Keratinocyte (primary cell): Measurements from ENCODE around the gene MUC15. TPM values are rescaled to one million over a fixed set of nuclear protein-coding genes. Genes with fewer than 3 reads are reported as not detected.

Source experiments
- DNase-seq: peaks from one replicate; pipeline ENCODE4 v3.0.0-alpha.2; 2011; ENCODE audit warnings: low read depth, missing footprints, low spot score
- FAIRE-seq: peaks from 2 replicates; lab custom pipeline; 2011; peaks lifted over from hg19 to GRCh38; lab: Jason Lieb, UNC
- H2AFZ ChIP-seq: 2 replicates; pipeline ENCODE4 v1.6.0; 2012; ENCODE audit warnings: low read length, control low read depth, inconsistent platforms; ENCODE audit not compliant: control insufficient read depth
- H3K27ac ChIP-seq: 2 replicates; pipeline ENCODE4 v1.5.1; 2011; ENCODE audit warnings: low read length; ENCODE audit not compliant: control insufficient read depth, insufficient read depth
- H3K27me3 ChIP-seq: 3 replicates; pipeline ENCODE4 v1.6.0; 2011; ENCODE audit warnings: low read length; ENCODE audit not compliant: control insufficient read depth, insufficient read depth; ENCODE audit errors: extremely low read depth
- H3K36me3 ChIP-seq, 2 experiments: 2 replicates in 1 of 2; 3 replicates in 1 of 2; pipeline ENCODE4 v1.5.1; 2011; ENCODE audit warnings: low read length in 2 of 2, mild to moderate bottlenecking in 1 of 2; ENCODE audit not compliant: control insufficient read depth in 2 of 2, insufficient read depth in 2 of 2; ENCODE audit errors: extremely low read depth in 1 of 2
- H3K4me1 ChIP-seq: 3 replicates; pipeline ENCODE4 v1.5.1; 2011; ENCODE audit warnings: low read length; ENCODE audit not compliant: control insufficient read depth, insufficient read depth; ENCODE audit errors: extremely low read depth
- H3K4me2 ChIP-seq: 3 replicates; pipeline ENCODE4 v1.6.0; 2011; ENCODE audit warnings: low read depth, low read length; ENCODE audit not compliant: control insufficient read depth, insufficient read depth; ENCODE audit errors: extremely low read depth
- H3K4me3 ChIP-seq, 3 experiments: fragments of 200-600 bp in 1 of 3; sonication (generic) in 1 of 3; 2 replicates in 2 of 3; 3 replicates in 1 of 3; pipeline ENCODE4 v1.5.1; 2011 to 2016; ENCODE audit warnings: low read length in 3 of 3, mild to moderate bottlenecking in 3 of 3, control low read depth in 2 of 3, inconsistent platforms in 1 of 3, low read depth in 1 of 3, mixed read lengths in 1 of 3, mixed run types in 1 of 3, moderate library complexity in 1 of 3; ENCODE audit not compliant: control insufficient read depth in 2 of 3, insufficient read depth in 2 of 3; ENCODE audit errors: extremely low read depth in 1 of 3
- H3K79me2 ChIP-seq: 2 replicates; pipeline ENCODE4 v1.6.0; 2012; ENCODE audit warnings: low read length; ENCODE audit not compliant: control insufficient read depth, insufficient read depth
- H3K9ac ChIP-seq: 3 replicates; pipeline ENCODE4 v1.6.0; 2011; ENCODE audit warnings: low read length; ENCODE audit not compliant: control insufficient read depth, insufficient read depth; ENCODE audit errors: extremely low read depth
- H3K9me1 ChIP-seq: 3 replicates; pipeline ENCODE4 v1.6.0; 2011; ENCODE audit warnings: low read length; ENCODE audit not compliant: control insufficient read depth, insufficient read depth; ENCODE audit errors: extremely low read depth
- H3K9me3 ChIP-seq: 2 replicates; pipeline ENCODE4 v1.5.1; 2012; ENCODE audit warnings: low read depth, low read length; ENCODE audit not compliant: control insufficient read depth
- H4K20me1 ChIP-seq: 3 replicates; pipeline ENCODE4 v1.6.0; 2011; ENCODE audit warnings: low read length; ENCODE audit not compliant: control insufficient read depth, insufficient read depth; ENCODE audit errors: extremely low read depth
- EZH2 ChIP-seq: IDR thresholded peaks from one replicate; pipeline ENCODE4 v1.6.1; 2012; ENCODE audit warnings: inconsistent platforms, mild to moderate bottlenecking, low read length, moderate library complexity
- dilution Hi-C: fragments of 300-500 bp; cut with MboI; formaldehyde crosslinking; loops from one replicate; pipeline ENCODE4 v1.7.0; 2020; ENCODE audit warnings: low sequenced_read_pairs; ENCODE audit not compliant: extremely low pct_ligation_motif_present
- polyA minus RNA-seq, 3 experiments: library from RNA; depleted of rRNA, polyadenylated mRNA; stranded (reverse); fragments of >200 nt; gene quantifications; 1 replicate in 1 of 3; 2 replicates in 1 of 3; 3 replicates in 1 of 3; pipeline ENCODE4 v1.2.3, GENCODE V29; 2011
- polyA plus RNA-seq, 5 experiments: library from polyadenylated mRNA; depleted of rRNA in 3 of 5; stranded (reverse) in 3 of 5; stranded (forward) in 1 of 5; unstranded in 1 of 5; fragments of >200 nt; gene quantifications; 1 replicate in 1 of 5; 2 replicates in 3 of 5; 3 replicates in 1 of 5; pipeline versions ENCODE4 v1.2.1 to v1.2.3, GENCODE V29; 2011 to 2012; ENCODE audit warnings: missing spikeins in 2 of 5, low read depth in 1 of 5, low replicate concordance in 1 of 5
- TF ChIP-seq, protein P1 (sequence below), 3 experiments: IDR thresholded peaks in 1 of 3; conservative IDR thresholded peaks in 1 of 3; optimal IDR thresholded peaks in 1 of 3; 2 replicates in 2 of 3; 3 replicates in 1 of 3; pipeline versions ENCODE3 to v1.5.1; 2011; ENCODE audit warnings: low read length in 3 of 3, mild to moderate bottlenecking in 3 of 3, moderate library complexity in 2 of 3, control low read depth in 1 of 3, inconsistent platforms in 1 of 3; ENCODE audit not compliant: insufficient read depth in 2 of 3; ENCODE audit errors: extremely low read depth in 1 of 3

Gene MUC15, protein sequence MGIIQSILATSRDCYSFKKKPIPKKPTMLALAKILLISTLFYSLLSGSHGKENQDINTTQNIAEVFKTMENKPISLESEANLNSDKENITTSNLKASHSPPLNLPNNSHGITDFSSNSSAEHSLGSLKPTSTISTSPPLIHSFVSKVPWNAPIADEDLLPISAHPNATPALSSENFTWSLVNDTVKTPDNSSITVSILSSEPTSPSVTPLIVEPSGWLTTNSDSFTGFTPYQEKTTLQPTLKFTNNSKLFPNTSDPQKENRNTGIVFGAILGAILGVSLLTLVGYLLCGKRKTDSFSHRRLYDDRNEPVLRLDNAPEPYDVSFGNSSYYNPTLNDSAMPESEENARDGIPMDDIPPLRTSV
- polyA plus RNA-seq: 0.35 to 2.2 TPM (median 1.5 TPM) in 3 replicates
- polyA plus RNA-seq (2011; ENCODE audit: low read depth): 6.8 TPM
- 0.31 and 0.91 TPM in 2 replicates for polyA plus RNA-seq (2011; cell fraction: cytosol; rRNA removed)
- 1.7 and 3.0 TPM in 2 replicates for polyA plus RNA-seq (2011; cell fraction: nucleus; rRNA removed)
- 0.21 and 11.7 TPM in 2 replicates for polyA plus RNA-seq (2012; ENCODE audit: low replicate concordance)
- 0.79 to 2.1 TPM in 2 of 3 replicates, not detected in the other for polyA minus RNA-seq
- polyA minus RNA-seq (2011; cell fraction: cytosol; rRNA and poly(A)+ RNA removed): not detected
- 0.95 and 1.1 TPM in 2 replicates for polyA minus RNA-seq (2011; cell fraction: nucleus; rRNA and poly(A)+ RNA removed)

DNA sequence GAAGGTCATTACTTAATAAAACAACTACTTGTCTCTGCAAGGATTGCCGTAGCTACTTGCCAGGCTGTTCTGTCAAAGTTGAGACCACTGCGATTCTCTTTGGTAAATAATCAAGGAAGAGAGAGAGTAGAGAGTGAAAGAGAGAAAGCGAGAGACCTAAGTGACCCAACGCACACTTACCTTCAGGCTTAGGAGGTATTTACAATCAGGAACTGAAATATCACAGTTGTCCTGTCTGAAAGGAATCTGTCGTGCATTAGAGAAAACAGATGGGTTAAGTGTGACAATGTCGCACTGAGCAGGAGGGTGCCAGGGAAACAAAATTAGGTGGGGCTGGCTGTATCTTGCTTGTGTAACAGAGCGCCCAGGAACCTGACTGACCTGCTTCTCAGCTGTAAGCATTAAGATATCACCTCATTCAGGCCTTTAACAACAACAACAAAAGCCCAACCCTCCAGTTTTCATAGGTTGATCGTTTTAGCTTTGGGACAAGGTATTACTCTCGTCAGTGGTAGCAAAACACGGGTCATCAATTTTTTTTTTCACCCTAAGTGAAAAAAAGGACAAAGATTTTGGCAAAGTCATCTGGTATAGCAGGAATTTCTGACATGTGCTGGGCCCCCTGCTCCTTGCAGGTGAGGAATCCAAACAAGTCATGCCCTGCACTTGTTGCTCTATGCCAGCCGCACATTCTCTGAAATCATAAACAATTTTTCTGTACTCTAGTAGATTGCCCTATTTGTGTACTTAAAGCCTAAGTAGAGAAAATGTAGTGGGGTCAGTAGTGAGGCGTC lies at the start of gene MUC15:
Gene MUC15, minus strand, starts transcription at position 403 of the 794 bp plus-strand sequence. CDS start 5,169 bp downstream, outside the sequence.
- Histone ChIP-seq H3K4me2 (peak within 1 kb of the TSS; percentile 93), H4K20me1 (no peaks in the 10 kb centered on the region), H3K4me3 (peak within 1 kb of the TSS in 2 of 3 experiments; percentile 50 to 59), H3K27me3 (no peaks in the 10 kb centered on the region), H3K4me1 (peaks cover 20% of the 10 kb centered on the region), H3K27ac (peak within 1 kb of the TSS; percentile 62), H3K9me1 (no peaks in the 10 kb centered on the region), H2AFZ (peak within 1 kb of the TSS; percentile 95), H3K79me2 (no peaks in the 10 kb centered on the region), H3K36me3 (no peaks in the 10 kb centered on the region), H3K9ac (peak within 1 kb of the TSS; percentile 36), H3K9me3 (no peaks in the 10 kb centered on the region)
- FAIRE-seq (peak; percentile 20), DNase-seq (no peak)
- TF ChIP-seq EZH2: no peak
- TF ChIP-seq, protein P1, sequence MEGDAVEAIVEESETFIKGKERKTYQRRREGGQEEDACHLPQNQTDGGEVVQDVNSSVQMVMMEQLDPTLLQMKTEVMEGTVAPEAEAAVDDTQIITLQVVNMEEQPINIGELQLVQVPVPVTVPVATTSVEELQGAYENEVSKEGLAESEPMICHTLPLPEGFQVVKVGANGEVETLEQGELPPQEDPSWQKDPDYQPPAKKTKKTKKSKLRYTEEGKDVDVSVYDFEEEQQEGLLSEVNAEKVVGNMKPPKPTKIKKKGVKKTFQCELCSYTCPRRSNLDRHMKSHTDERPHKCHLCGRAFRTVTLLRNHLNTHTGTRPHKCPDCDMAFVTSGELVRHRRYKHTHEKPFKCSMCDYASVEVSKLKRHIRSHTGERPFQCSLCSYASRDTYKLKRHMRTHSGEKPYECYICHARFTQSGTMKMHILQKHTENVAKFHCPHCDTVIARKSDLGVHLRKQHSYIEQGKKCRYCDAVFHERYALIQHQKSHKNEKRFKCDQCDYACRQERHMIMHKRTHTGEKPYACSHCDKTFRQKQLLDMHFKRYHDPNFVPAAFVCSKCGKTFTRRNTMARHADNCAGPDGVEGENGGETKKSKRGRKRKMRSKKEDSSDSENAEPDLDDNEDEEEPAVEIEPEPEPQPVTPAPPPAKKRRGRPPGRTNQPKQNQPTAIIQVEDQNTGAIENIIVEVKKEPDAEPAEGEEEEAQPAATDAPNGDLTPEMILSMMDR (optimal IDR thresholded peaks at IDR 0.05 in 1 of 3, IDR thresholded peaks at IDR 0.05 in 1 of 3, conservative IDR thresholded peaks at IDR 0.05 in 1 of 3; ENCODE audit: extremely low read depth in 1 of 3, insufficient read depth in 2 of 3, low read length in 3 of 3): no peak
- dilution Hi-C loops: no loop called here

DNA sequence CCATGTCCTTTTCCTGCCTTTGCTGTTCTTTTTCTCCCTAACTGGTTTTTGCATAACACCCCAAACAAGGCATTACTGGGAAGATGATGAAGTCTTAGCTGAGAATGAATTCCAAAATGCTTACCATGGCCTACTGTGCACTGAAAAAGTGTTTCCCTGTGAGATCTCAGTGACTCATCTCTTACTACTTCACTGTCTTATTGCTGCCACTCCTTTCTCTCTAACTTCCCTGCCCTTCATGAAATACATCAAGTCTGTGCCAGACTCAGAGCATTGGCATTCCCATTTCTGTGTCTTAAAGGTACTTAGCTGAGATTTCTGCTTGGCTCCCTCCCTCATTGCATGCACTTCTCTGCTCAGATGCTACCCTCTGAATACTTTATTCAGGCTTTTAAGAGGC lies 49.1 kb upstream of the MUC15 start:
- no peaks in the 10 kb centered on the region for H3K79me2 ChIP-seq
- no peaks in the 10 kb centered on the region for H3K9me3 ChIP-seq
- dilution Hi-C loops: no loop called here
- no peaks in the 10 kb centered on the region for H3K9me1 ChIP-seq
- no peak overlapping the region for H3K9ac ChIP-seq
- H3K4me2 ChIP-seq: peak overlapping the region; percentile 27
- no peak for TF ChIP-seq EZH2
- TF ChIP-seq, protein P1 (optimal IDR thresholded peaks at IDR 0.05 in 1 of 3, IDR thresholded peaks at IDR 0.05 in 1 of 3, conservative IDR thresholded peaks at IDR 0.05 in 1 of 3; ENCODE audit: extremely low read depth in 1 of 3, insufficient read depth in 2 of 3, low read length in 3 of 3): no peak
- no peaks in the 10 kb centered on the region for H3K36me3 ChIP-seq
- DNase-seq (peak; percentile 65), FAIRE-seq (peak; percentile 95)
- H3K4me3 ChIP-seq: no peak overlapping the region
- peaks cover 31% of the 10 kb centered on the region for H3K4me1 ChIP-seq
- peak overlapping the region; percentile 77 for H3K27ac ChIP-seq
- no peaks in the 10 kb centered on the region for H4K20me1 ChIP-seq
- H2AFZ ChIP-seq: no peak overlapping the region
- no peaks in the 10 kb centered on the region for H3K27me3 ChIP-seq
